Activated CD8-positive, alpha-beta T cell treated with anti-CD3 and anti-CD28 coated beads, Interleukin-2, amount 10 ng/mL, durations not matched to agents 7 days and 5 days (primary cell): ENCODE measurements around the gene MKNK2. TPM values are rescaled to one million over a fixed set of nuclear protein-coding genes. Genes with fewer than 3 reads are reported as not detected.

Source experiments
- ATAC-seq: fragments of 150-1000 bp; cut with Tn5 transposase; one replicate; pipeline ENCODE4 v1.10.0; 2021; ENCODE audit warnings: moderate library complexity
- CTCF ChIA-PET: fragments of 350-600 bp; sonication (Branson Sonifier 250); formaldehyde crosslinking; loops from one replicate; lab custom pipeline; 2021; ENCODE audit warnings: antibody characterized with exemption; lab: Charles Lee
- POLR2A ChIA-PET: fragments of 350-600 bp; sonication (Branson Sonifier 250); formaldehyde crosslinking; loops from one replicate; lab custom pipeline; 2021; ENCODE audit warnings: antibody characterized with exemption; lab: Charles Lee
- DNase-seq: peaks from one replicate; pipeline ENCODE4 v3.0.0-alpha.2; 2020
- H3K27ac Mint-ChIP-seq: one replicate; pipeline ENCODE4 v1.8.0; 2021; ENCODE audit warnings: mild to moderate bottlenecking, mixed read lengths
- H3K27me3 Mint-ChIP-seq: one replicate; pipeline ENCODE4 v1.8.0; 2021; ENCODE audit warnings: low read depth, mixed read lengths
- H3K36me3 Mint-ChIP-seq: one replicate; pipeline ENCODE4 v1.8.0; 2021; ENCODE audit warnings: low read depth, mixed read lengths
- H3K4me1 Mint-ChIP-seq: one replicate; pipeline ENCODE4 v1.8.0; 2021; ENCODE audit warnings: low read depth, mixed read lengths
- H3K4me3 Mint-ChIP-seq: one replicate; pipeline ENCODE4 v1.8.0; 2021; ENCODE audit warnings: mild to moderate bottlenecking, mixed read lengths
- H3K9me3 Mint-ChIP-seq: one replicate; pipeline ENCODE4 v1.8.0; 2022; ENCODE audit warnings: mixed read lengths; ENCODE audit not compliant: insufficient read depth
- total RNA-seq, 2 experiments: library from RNA; stranded (reverse); gene quantifications; one replicate each; pipeline ENCODE4 v1.2.3, GENCODE V29; 2021

The MKNK2 gene
- total RNA-seq, 2 experiments from 2014 or later: 332 to 348 TPM

DNA sequence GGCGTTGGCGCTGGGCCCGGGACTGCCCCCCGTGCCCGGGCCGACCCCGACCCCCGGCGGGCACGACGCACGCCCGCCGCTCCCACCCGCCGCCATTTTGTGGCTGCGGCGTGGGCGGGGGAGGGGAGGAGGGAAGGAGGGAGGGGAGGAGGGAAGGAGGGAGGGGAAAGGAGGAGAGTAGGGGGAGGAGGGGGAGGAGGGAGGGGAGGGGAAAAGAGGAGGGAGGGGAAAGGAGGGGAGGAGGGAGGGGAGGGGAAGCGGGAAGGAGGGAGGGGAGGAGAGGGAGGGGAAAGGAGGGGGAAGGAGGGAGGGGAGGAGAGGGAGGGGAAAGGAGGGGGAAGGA lies 35.5 kb downstream of the MKNK2 start, which contains the start of gene BTBD2:
Gene BTBD2, minus strand, starts transcription at position 107 of the 343 bp plus-strand sequence. Its CDS starts 11 bp downstream, at position 96.
- DNase-seq: peak; percentile 59
- no peak for ATAC-seq
- no peaks in the 10 kb centered on the region for H3K9me3 Mint-ChIP-seq
- H3K4me1 Mint-ChIP-seq: peaks cover 16% of the 10 kb centered on the region
- POLR2A ChIA-PET: no interaction called here
- peak within 1 kb of the TSS; percentile 49 for H3K27ac Mint-ChIP-seq
- H3K27me3 Mint-ChIP-seq: no peaks in the 10 kb centered on the region
- H3K36me3 Mint-ChIP-seq: peaks cover 11% of the 10 kb centered on the region
- H3K4me3 Mint-ChIP-seq: peak within 1 kb of the TSS; percentile 73
- CTCF ChIA-PET: no interaction called here

DNA sequence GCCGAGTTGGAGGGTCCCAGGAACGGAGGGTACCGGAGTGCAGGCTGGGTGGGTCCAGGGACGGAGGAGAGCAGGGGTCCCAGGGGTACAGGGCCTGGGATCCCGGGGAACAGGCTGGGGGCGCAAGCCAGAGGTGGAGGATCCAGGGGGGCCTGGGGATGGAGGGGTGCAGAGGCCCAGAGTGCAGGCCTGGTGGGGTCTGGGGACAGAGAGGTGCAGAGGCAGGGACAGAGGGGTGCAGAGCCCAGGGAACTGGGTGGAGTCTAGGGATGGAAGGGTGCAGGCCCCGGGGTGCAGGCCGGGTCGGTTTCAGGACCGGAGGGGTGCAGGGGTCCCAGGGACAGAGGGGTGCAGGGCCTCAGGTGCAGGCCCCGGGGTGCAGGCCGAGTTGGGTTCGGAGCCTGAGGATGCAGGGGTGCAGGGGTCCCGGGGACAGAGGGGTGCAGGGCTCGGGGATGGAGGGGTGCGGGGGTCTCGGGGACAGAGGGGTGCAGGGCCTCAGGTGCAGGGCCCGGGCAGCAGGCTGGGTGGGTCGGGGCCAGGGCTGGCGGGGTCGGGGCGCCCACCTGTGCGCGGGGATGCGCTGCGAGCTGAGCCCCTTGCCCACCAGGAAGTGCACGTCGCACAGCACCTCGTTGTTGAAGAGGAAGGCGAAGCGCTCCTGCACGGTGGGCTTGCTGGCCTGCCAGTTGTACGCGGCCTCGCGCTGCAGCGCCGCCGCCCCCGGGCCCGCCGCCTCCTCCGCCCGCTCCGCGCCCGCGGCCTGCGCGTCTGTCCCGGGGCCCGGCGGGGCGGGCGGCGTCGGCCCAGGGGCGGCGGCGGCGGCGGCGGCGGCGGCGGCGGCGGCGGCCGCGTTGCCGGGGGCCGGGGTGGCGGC lies 36.1 kb downstream of the MKNK2 start:
- CTCF ChIA-PET: no interaction called here
- Mint-ChIP-seq H3K4me1 (peaks cover 16% of the 10 kb centered on the region), H3K9me3 (no peaks in the 10 kb centered on the region), H3K36me3 (peaks cover 11% of the 10 kb centered on the region), H3K27ac (peak overlapping the region; percentile 49), H3K4me3 (peak overlapping the region; percentile 73), H3K27me3 (no peaks in the 10 kb centered on the region)
- POLR2A ChIA-PET: no interaction called here
- DNase-seq (peak; percentile 35), ATAC-seq (peak; percentile 72)

DNA sequence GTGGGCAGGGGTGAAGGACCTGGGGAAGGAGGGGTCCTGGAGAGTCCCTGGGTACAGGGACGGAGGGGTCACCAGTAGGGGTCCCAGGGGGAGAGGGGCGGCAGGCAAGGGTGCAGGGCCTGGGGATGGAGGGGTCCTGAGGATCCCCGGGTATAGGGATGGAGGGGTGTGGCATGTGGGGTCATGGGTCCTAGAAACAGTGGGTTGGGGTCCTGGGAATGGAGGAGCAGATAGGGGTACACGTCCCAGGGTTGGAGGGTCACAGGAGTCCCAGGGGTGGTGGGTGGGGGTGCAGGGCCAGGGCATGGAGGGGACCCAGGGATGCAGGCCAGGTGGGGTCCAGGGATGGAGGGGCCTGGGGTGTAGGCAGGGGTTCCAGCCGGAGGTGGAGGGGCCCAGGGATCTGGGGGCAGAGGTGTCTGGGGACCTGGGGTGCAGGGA lies 36.9 kb downstream of the MKNK2 start:
- POLR2A ChIA-PET: no interaction called here

DNA sequence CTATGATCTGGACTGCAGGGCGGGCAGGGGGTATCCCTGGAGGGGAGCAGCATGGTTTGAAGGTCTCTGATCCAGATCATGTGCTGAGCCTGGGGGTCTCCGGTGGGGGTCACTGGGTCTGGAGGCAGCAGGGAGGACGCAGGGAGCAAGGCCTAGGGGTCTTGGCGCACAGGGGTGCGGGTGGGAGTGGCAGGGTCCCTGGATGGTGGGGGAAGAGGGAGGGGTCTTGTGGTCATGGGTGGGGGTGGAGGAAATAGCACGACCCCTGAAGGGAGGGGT lies 37.4 kb downstream of the MKNK2 start:
- peaks cover 12% of the 10 kb centered on the region for H3K4me1 Mint-ChIP-seq

More for the DNA sequence above, 36.9 kb downstream of the MKNK2 start:
- DNase-seq (no peak), ATAC-seq (no peak)
- peaks cover 12% of the 10 kb centered on the region for H3K4me1 Mint-ChIP-seq
- H3K4me3 Mint-ChIP-seq: no peak overlapping the region
- peaks cover 11% of the 10 kb centered on the region for H3K36me3 Mint-ChIP-seq
- H3K27me3 Mint-ChIP-seq: no peaks in the 10 kb centered on the region
- no peaks in the 10 kb centered on the region for H3K9me3 Mint-ChIP-seq
- CTCF ChIA-PET: no interaction called here
- no peak overlapping the region for H3K27ac Mint-ChIP-seq

DNA sequence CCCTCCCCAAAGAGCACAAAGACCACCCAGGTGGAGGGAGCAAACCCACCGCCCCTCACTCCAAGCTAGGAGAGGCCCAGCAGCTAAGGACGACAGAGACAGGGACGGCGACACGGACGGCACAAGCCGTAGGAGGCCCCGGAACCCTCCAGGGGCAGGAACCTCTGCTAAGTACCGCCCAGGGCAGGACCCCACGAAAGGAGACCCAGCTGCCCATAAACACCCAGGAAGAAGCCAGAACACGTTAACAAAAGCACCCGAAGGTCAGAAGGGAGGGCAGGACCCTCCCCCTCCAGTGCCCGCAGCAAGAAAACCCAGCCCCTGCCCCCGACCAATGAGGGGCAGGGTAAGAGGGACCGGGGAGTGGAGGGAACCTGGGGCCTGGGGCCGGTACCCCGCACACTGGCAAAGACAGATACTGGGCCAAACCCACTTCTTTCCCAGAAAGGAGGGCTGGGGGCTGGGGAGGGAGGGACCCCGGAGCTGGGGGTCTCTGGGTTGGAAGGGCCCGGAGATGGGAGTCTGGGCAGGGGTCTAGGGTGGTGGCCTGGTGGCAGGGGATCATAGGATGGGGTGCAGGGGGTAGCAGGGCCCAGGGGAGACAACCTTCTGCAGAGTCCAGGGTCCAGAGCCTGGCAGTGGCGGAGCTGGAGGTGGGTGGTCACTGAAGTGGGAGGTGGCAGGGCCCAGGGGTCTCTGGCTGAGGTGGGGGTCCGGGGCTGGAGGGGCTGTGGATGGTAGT lies 37.9 kb downstream of the MKNK2 start:
- Mint-ChIP-seq H3K36me3 (peaks cover 11% of the 10 kb centered on the region), H3K27ac (no peak overlapping the region), H3K9me3 (no peaks in the 10 kb centered on the region), H3K4me3 (no peak overlapping the region), H3K27me3 (no peaks in the 10 kb centered on the region), H3K4me1 (peaks cover 12% of the 10 kb centered on the region)
- no peak for DNase-seq
- CTCF ChIA-PET: no interaction called here
- ATAC-seq: no peak
- POLR2A ChIA-PET: no interaction called here

More for the DNA sequence above, 37.4 kb downstream of the MKNK2 start:
- no peaks in the 10 kb centered on the region for H3K27me3 Mint-ChIP-seq
- CTCF ChIA-PET: no interaction called here
- no peak for DNase-seq
- POLR2A ChIA-PET: no interaction called here
- peaks cover 11% of the 10 kb centered on the region for H3K36me3 Mint-ChIP-seq
- no peaks in the 10 kb centered on the region for H3K9me3 Mint-ChIP-seq
- no peak overlapping the region for H3K27ac Mint-ChIP-seq
- H3K4me3 Mint-ChIP-seq: no peak overlapping the region
- ATAC-seq: no peak

DNA sequence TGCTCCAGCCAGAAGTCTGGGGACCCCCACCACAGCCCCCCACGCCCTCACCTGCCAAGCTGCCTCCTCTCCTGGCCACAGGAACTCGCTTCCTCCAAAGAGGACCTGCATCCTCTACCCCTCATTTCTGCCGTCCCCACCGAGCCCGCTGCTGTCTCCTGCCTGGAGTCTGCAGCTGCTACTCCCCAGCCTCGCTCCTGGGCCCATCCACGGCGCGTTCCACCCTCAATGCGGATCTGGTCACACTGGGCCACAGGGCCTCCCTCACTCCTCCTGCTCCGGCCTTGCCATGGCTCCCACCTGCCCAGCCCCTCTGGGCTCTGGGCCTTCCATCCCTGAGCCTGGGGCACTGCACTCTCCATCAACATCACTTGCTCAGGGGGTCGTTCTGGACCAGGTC lies 39.9 kb downstream of the MKNK2 start:
- Mint-ChIP-seq H3K27me3 (no peaks in the 10 kb centered on the region), H3K36me3 (peaks cover 11% of the 10 kb centered on the region), H3K27ac (no peak overlapping the region), H3K4me1 (peaks cover 14% of the 10 kb centered on the region), H3K4me3 (no peak overlapping the region), H3K9me3 (no peaks in the 10 kb centered on the region)
- CTCF ChIA-PET: no interaction called here
- POLR2A ChIA-PET: no interaction called here
- no peak for DNase-seq
- ATAC-seq: no peak

DNA sequence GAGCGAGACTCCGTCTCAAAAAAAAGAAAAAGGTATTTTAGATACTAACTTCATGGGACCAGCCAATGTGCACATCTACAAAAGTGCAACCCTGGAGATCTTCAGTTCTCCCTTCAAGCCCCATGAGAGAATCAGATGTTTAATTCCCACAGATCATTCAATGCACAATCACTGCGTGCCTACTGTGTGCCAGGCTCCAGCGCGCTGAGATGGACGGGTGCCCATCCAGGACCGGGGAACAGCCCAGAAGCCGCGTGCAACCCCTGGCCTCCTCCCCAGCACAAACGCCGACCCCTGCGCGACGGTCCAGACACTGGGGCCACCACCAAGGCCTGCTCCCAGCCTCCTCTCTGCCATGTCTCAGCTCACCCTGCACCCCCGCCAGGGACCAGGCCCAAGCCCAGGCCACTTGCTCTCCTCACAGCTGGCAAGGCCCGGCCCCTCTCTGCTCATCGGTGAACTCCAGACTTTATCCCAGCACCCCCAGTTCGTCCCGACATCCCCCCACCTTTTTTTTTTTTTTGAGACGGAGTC lies 40.8 kb downstream of the MKNK2 start:
- H3K9me3 Mint-ChIP-seq: no peaks in the 10 kb centered on the region
- CTCF ChIA-PET: no interaction called here
- DNase-seq (no peak), ATAC-seq (no peak)
- H3K27me3 Mint-ChIP-seq: no peaks in the 10 kb centered on the region
- H3K4me1 Mint-ChIP-seq: peaks cover 14% of the 10 kb centered on the region
- no peak overlapping the region for H3K27ac Mint-ChIP-seq
- POLR2A ChIA-PET: interaction anchor here (0.7 kb wide), 1 partner anchor 9 kb away, joined by 3 read pairs; no protein-coding TSS in a partner anchor
- H3K4me3 Mint-ChIP-seq: no peak overlapping the region
- H3K36me3 Mint-ChIP-seq: peaks cover 11% of the 10 kb centered on the region

DNA sequence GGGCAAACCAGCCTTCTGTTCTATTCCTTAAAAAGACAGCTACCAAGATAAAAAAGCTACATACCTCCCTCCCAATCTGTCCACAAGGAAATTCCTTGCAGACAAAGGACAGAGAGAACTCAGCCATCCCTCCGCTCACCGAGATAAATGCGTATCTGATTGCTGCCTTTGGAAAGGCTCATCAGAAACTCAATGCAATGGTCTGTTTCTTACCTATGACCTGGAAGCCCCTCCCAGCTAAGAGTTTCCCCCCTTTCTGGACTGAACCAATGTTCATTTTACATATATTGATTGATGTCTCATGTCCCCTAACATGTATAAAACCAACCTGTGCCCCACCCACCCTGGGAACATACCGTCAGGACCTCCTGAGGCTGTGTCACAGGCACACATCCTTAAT lies 47.2 kb downstream of the MKNK2 start:
- Mint-ChIP-seq H3K4me3 (no peak overlapping the region), H3K27me3 (no peaks in the 10 kb centered on the region), H3K4me1 (peaks cover 8% of the 10 kb centered on the region), H3K36me3 (peaks cover 7% of the 10 kb centered on the region), H3K27ac (no peak overlapping the region), H3K9me3 (no peaks in the 10 kb centered on the region)
- DNase-seq (no peak), ATAC-seq (no peak)
- ChIA-PET CTCF (no interaction called here), POLR2A (no interaction called here)

DNA sequence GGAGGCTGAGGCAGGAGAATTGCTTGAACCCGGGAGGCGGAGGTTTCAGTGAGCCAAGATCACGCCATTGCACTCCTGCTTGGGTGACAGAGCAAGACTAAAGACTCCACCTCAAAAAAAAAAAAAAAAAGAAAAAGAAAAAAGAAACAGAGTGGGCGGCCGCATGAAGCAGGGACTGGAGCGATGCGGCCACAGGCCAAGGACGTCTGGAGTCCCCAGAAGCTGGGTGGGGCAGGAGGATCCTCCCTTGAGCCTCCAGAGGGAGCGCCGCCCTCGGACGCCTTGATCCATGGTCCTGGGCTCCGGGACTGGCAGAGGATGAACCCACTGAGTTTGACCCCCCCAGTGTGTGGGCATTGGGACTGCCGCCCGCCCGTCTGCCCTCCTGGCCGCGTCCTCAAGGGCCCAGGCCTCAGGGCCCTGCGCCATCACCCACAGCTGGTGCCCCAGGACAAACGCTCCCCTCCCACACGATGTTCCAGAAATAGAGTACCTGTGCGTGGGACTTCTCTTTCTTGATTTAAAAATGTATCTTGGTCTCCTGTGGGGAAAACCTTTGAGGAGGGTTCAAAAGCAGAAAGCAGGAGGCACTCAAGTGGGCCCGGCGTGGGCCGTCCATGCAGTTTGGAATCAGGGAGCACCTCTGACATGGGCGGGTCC lies 51.1 kb downstream of the MKNK2 start:
- CTCF ChIA-PET: no interaction called here
- no peak for ATAC-seq
- Mint-ChIP-seq H3K27ac (no peak overlapping the region), H3K27me3 (no peaks in the 10 kb centered on the region), H3K4me3 (no peak overlapping the region), H3K36me3 (peaks cover 16% of the 10 kb centered on the region), H3K9me3 (no peaks in the 10 kb centered on the region), H3K4me1 (no peaks in the 10 kb centered on the region)
- DNase-seq: no peak
- POLR2A ChIA-PET: no interaction called here

DNA sequence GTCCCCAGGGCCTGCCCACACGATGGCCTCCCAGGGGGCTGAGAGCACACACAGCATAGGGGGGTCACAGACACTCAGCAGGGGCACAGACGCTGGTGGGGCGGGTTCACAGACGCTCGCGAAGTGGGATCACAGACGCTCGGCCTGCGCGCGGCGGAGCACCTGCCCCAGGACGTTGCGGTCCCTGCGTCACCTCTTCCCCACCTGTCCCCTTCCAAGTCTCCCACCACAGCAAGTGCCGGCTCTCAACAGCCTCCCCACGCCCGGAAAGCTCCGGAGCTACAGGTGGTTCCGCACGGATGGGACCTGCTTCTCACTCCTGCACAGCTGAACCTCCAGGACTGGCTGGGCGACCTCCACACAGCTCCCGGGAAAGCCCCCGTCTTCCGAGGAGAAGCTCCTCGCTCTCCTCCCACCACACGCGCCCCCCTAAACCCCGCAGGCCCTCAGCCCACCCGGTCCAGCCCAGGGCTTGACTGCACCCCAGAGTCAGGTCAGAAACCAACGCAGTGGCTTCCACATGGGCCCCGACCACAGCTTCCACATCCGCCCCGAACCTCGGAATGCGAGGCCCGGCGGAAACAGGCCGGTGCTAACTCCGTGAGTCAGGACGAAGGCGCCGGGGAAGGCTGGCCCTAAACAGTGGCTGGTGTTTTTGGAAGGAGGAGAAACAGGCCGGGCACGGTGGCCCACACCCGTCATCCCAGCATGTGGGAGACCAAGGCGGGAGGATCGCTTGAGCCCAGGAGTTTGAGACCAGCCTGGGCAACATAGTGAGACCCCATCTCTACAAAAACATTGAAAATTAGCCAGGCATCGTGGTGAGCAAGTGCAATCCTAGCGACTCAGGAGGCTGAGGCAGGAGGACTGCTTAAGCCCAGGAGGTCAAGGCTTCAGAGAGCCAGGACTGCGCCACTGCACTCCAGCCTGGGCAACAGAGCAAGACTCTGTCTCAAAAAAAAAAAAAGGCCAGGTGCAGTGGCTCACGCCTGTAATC lies 52.0 kb downstream of the MKNK2 start:
- DNase-seq (no peak), ATAC-seq (peak; percentile 15)
- ChIA-PET POLR2A (no interaction called here), CTCF (no interaction called here)
- Mint-ChIP-seq H3K27me3 (no peaks in the 10 kb centered on the region), H3K4me1 (no peaks in the 10 kb centered on the region), H3K4me3 (no peak overlapping the region), H3K9me3 (no peaks in the 10 kb centered on the region), H3K27ac (no peak overlapping the region), H3K36me3 (peaks cover 18% of the 10 kb centered on the region)
